Liver (tissue), 9 donors: ENCODE results near the gene DIS3L2. TPM values are rescaled to one million over a fixed set of nuclear protein-coding genes. Genes with fewer than 3 reads are reported as not detected.

Experiments
- DNase-seq: peaks from one replicate; pipeline ENCODE4 v3.0.0-alpha.2; 2017; ENCODE audit warnings: low spot score
- H3K27ac ChIP-seq, 2 donors: one replicate each; pipeline ENCODE4 v1.7.0; 2013; ENCODE audit warnings: inconsistent platforms in 2 of 2, low read length in 2 of 2, control low read depth in 1 of 2, low read depth in 1 of 2, mild to moderate bottlenecking in 1 of 2
- H3K27me3 ChIP-seq, 4 donors: one replicate each; pipeline versions ENCODE4 v1.6.1 to v1.7.0; 2013; ENCODE audit warnings: low read length in 3 of 4, inconsistent platforms in 1 of 4, mild to moderate bottlenecking in 1 of 4, moderate library complexity in 1 of 4; ENCODE audit not compliant: control insufficient read depth in 4 of 4, insufficient read depth in 4 of 4
- H3K36me3 ChIP-seq, 4 donors: one replicate each; pipeline versions ENCODE4 v1.6.1 to v1.7.0; 2013; ENCODE audit warnings: low read length in 3 of 4, mild to moderate bottlenecking in 3 of 4, low read depth in 1 of 4, moderate library complexity in 1 of 4; ENCODE audit not compliant: control insufficient read depth in 4 of 4, insufficient read depth in 3 of 4
- H3K4me1 ChIP-seq, 4 donors: one replicate each; pipeline versions ENCODE4 v1.6.1 to v1.7.0; 2013; ENCODE audit warnings: low read length in 3 of 4, mild to moderate bottlenecking in 3 of 4, moderate library complexity in 1 of 4; ENCODE audit not compliant: control insufficient read depth in 4 of 4, insufficient read depth in 4 of 4
- H3K4me3 ChIP-seq, 3 donors: one replicate each; pipeline versions ENCODE4 v1.6.1 to v1.7.0; 2013; ENCODE audit warnings: low read length in 3 of 3, control low read depth in 1 of 3, low read depth in 1 of 3, mild to moderate bottlenecking in 1 of 3
- H3K9ac ChIP-seq, 2 donors: one replicate each; pipeline ENCODE4 v1.7.0; 2013; ENCODE audit warnings: low read length in 2 of 2, mild to moderate bottlenecking in 2 of 2, moderate library complexity in 2 of 2, control low read depth in 1 of 2, low read depth in 1 of 2
- H3K9me3 ChIP-seq, 4 donors: one replicate each; pipeline versions ENCODE4 v1.6.1 to v1.7.0; 2013; ENCODE audit warnings: low read length in 3 of 4; ENCODE audit not compliant: control insufficient read depth in 4 of 4
- EGR1 ChIP-seq, 2 donors: IDR thresholded peaks; 2 replicates each; pipeline ENCODE4 v1.6.1; 2016 to 2018; ENCODE audit warnings: antibody characterized with exemption in 2 of 2, low read depth in 2 of 2
- FOXA1 ChIP-seq: IDR thresholded peaks from 2 replicates; pipeline ENCODE4 v1.6.1; 2016; ENCODE audit warnings: antibody characterized with exemption
- FOXA2 ChIP-seq: IDR thresholded peaks from 2 replicates; pipeline ENCODE4 v1.6.1; 2016; ENCODE audit warnings: antibody characterized with exemption
- GABPA ChIP-seq, 2 donors: IDR thresholded peaks in 1 of 2; conservative IDR thresholded peaks in 1 of 2; 2 replicates each; pipeline ENCODE4 v1.6.1; 2016; ENCODE audit warnings: antibody characterized with exemption in 2 of 2, mild to moderate bottlenecking in 1 of 2, moderate library complexity in 1 of 2
- HNF4A ChIP-seq, 2 donors: conservative IDR thresholded peaks; 2 replicates each; pipeline ENCODE4 v1.6.1; 2016; ENCODE audit warnings: antibody characterized with exemption in 2 of 2, mild to moderate bottlenecking in 2 of 2
- HNF4G ChIP-seq: IDR thresholded peaks from 2 replicates; pipeline ENCODE4 v1.6.1; 2016; ENCODE audit warnings: antibody characterized with exemption
- NR2F2 ChIP-seq: IDR thresholded peaks from 2 replicates; pipeline ENCODE4 v1.6.1; 2016; ENCODE audit warnings: antibody characterized with exemption
- RAD21 ChIP-seq, 2 donors: IDR thresholded peaks; 2 replicates each; pipeline ENCODE4 v1.6.1; 2016; ENCODE audit warnings: antibody characterized with exemption in 2 of 2, mild to moderate bottlenecking in 2 of 2
- RXRA ChIP-seq, 2 donors: IDR thresholded peaks; 2 replicates each; pipeline ENCODE4 v1.6.1; 2017 to 2018; ENCODE audit warnings: antibody characterized with exemption in 2 of 2, mild to moderate bottlenecking in 1 of 2
- SP1 ChIP-seq: IDR thresholded peaks from 2 replicates; pipeline ENCODE4 v1.6.1; 2018; ENCODE audit warnings: antibody characterized with exemption, mild to moderate bottlenecking
- TAF1 ChIP-seq: conservative IDR thresholded peaks from 2 replicates; pipeline ENCODE4 v1.6.1; 2016; ENCODE audit warnings: antibody characterized with exemption, mild to moderate bottlenecking
- YY1 ChIP-seq: IDR thresholded peaks from 2 replicates; pipeline ENCODE4 v1.6.1; 2016; ENCODE audit warnings: antibody characterized with exemption, mild to moderate bottlenecking
- WGBS: extraction: QIAGEN DNeasy Blood & Tissue Kit; methylation state at CpG from one replicate; pipeline ENCODE4 v1.1.7; 2013; 5-methylcytosine and 5-hydroxymethylcytosine counted together
- polyA plus RNA-seq, 2 donors: library from polyadenylated mRNA; stranded (reverse) in 1 of 2; unstranded in 1 of 2; fragments of 200-250 nt in 1 of 2; fragments of >200 nt in 1 of 2; fragmentation: Nextera tagmentation in 1 of 2; extraction: Ambion mirVana in 1 of 2; gene quantifications; one replicate each; pipeline versions ENCODE4 v1.2.1 to v1.2.3, GENCODE V29; 2013 to 2015
- total RNA-seq, 2 donors: library from RNA; depleted of rRNA; stranded (reverse); fragments of >200 nt; gene quantifications; one replicate each; pipeline ENCODE4 v1.2.3, GENCODE V29; 2014
- TF ChIP-seq, protein P1 (sequence below): IDR thresholded peaks from 2 replicates; pipeline ENCODE4 v1.6.1; 2016; ENCODE audit warnings: antibody characterized with exemption
- TF ChIP-seq, protein P2 (sequence below): IDR thresholded peaks from 2 replicates; pipeline ENCODE4 v1.6.1; 2016; ENCODE audit warnings: antibody characterized with exemption
- TF ChIP-seq, protein P3 (sequence below): IDR thresholded peaks from 2 replicates; pipeline ENCODE4 v1.6.1; 2016; ENCODE audit warnings: antibody characterized with exemption
- TF ChIP-seq, protein P4 (sequence below): fragments of 150-350 bp; IDR thresholded peaks from 2 replicates; pipeline ENCODE4 v1.5.1; 2017; ENCODE audit warnings: improper control_type of control experiment, low read depth, low read length; ENCODE audit not compliant: missing input control
- TF ChIP-seq, protein P5 (sequence below): IDR thresholded peaks from 2 replicates; pipeline ENCODE4 v1.6.1; 2016; ENCODE audit warnings: antibody characterized with exemption, mild to moderate bottlenecking
- donor health status: healthy.
- donor health status: healthy.
- donor health status: healthy.
- donor health status: healthy.
- donor health status: healthy.

The DIS3L2 gene
- total and polyA plus RNA-seq, 4 donors: 5.7 to 21.5 (median 8.8) TPM

DNA sequence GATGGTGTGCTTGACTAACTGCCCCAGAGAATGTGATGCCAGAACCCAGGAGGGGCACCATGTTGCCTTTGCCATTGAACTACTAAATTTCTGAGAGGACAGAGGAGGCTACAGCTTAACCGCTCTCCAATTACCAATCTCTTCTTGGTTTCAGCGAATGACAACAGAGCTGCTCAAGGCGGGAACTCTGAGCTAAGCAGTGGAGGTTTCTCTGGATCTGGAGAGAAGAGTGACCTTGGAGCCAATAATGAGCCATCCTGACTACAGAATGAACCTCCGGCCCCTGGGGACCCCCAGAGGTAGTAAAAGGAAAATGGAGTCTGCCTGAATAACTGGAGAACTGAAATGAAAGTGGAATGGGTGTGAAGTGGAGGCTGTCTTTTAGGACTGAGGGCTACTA lies 53.2 kb downstream of the DIS3L2 start:
- Histone ChIP-seq H3K9ac (no peak overlapping the region), H3K27ac (no peak overlapping the region), H3K36me3 (peaks cover 4 to 18% (median 7%) of the 10 kb centered on the region in 4 donors), H3K27me3 (no peaks in the 10 kb centered on the region), H3K4me1 (no peaks in the 10 kb centered on the region), H3K9me3 (no peaks in the 10 kb centered on the region), H3K4me3 (no peak overlapping the region)
- DNase-seq: no peak
- WGBS: 97% methylated on average over 4 of the region's 4 CpGs
- no peak for TF ChIP-seq HNF4A (conservative IDR thresholded peaks at IDR 0.05)
- no peak for TF ChIP-seq EGR1 (IDR thresholded peaks at IDR 0.05; ENCODE audit: low read depth in 2 of 2)
- no peak for TF ChIP-seq FOXA1
- TF ChIP-seq, protein P1, sequence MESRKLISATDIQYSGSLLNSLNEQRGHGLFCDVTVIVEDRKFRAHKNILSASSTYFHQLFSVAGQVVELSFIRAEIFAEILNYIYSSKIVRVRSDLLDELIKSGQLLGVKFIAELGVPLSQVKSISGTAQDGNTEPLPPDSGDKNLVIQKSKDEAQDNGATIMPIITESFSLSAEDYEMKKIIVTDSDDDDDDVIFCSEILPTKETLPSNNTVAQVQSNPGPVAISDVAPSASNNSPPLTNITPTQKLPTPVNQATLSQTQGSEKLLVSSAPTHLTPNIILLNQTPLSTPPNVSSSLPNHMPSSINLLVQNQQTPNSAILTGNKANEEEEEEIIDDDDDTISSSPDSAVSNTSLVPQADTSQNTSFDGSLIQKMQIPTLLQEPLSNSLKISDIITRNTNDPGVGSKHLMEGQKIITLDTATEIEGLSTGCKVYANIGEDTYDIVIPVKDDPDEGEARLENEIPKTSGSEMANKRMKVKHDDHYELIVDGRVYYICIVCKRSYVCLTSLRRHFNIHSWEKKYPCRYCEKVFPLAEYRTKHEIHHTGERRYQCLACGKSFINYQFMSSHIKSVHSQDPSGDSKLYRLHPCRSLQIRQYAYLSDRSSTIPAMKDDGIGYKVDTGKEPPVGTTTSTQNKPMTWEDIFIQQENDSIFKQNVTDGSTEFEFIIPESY: no peak
- TF ChIP-seq, protein P2, sequence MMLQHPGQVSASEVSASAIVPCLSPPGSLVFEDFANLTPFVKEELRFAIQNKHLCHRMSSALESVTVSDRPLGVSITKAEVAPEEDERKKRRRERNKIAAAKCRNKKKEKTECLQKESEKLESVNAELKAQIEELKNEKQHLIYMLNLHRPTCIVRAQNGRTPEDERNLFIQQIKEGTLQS: no peak
- no peak for TF ChIP-seq RAD21 (IDR thresholded peaks at IDR 0.05)
- no peak for TF ChIP-seq TAF1
- no peak for TF ChIP-seq FOXA2

DNA sequence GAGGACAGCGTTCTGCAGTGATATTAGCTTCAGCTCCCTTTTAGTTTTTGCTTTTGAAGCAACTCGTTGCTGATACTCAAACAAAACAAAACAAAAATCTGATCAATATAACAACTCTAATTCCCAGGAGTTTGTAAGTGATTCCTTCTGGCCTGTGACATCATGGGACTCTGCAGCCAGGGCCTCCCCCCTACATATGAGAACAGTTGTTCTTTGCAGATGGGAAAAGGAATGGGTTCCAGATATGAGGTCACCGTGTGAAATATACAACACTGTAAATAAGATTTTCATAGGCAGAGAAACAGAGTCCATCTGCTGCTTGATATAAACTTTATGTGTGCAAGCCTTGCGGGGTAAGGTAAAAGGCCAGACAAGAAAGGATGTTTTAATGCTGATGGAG lies 56.7 kb downstream of the DIS3L2 start:
- no peak for TF ChIP-seq NR2F2
- TF ChIP-seq, protein P1: no peak
- TF ChIP-seq YY1: no peak
- no peak for TF ChIP-seq HNF4A (conservative IDR thresholded peaks at IDR 0.05)
- no peak for TF ChIP-seq SP1
- TF ChIP-seq, protein P3, sequence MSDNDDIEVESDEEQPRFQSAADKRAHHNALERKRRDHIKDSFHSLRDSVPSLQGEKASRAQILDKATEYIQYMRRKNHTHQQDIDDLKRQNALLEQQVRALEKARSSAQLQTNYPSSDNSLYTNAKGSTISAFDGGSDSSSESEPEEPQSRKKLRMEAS: no peak
- TF ChIP-seq TAF1: no peak
- TF ChIP-seq, protein P4, sequence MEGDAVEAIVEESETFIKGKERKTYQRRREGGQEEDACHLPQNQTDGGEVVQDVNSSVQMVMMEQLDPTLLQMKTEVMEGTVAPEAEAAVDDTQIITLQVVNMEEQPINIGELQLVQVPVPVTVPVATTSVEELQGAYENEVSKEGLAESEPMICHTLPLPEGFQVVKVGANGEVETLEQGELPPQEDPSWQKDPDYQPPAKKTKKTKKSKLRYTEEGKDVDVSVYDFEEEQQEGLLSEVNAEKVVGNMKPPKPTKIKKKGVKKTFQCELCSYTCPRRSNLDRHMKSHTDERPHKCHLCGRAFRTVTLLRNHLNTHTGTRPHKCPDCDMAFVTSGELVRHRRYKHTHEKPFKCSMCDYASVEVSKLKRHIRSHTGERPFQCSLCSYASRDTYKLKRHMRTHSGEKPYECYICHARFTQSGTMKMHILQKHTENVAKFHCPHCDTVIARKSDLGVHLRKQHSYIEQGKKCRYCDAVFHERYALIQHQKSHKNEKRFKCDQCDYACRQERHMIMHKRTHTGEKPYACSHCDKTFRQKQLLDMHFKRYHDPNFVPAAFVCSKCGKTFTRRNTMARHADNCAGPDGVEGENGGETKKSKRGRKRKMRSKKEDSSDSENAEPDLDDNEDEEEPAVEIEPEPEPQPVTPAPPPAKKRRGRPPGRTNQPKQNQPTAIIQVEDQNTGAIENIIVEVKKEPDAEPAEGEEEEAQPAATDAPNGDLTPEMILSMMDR: no peak
- no peak for TF ChIP-seq EGR1 (IDR thresholded peaks at IDR 0.05; ENCODE audit: low read depth in 2 of 2)
- no peak for TF ChIP-seq GABPA (IDR thresholded peaks at IDR 0.05 in 1 of 2, conservative IDR thresholded peaks at IDR 0.05 in 1 of 2)
- TF ChIP-seq, protein P2: no peak
- TF ChIP-seq RAD21 (IDR thresholded peaks at IDR 0.05): no peak
- no peak for TF ChIP-seq HNF4G
- TF ChIP-seq, protein P5, sequence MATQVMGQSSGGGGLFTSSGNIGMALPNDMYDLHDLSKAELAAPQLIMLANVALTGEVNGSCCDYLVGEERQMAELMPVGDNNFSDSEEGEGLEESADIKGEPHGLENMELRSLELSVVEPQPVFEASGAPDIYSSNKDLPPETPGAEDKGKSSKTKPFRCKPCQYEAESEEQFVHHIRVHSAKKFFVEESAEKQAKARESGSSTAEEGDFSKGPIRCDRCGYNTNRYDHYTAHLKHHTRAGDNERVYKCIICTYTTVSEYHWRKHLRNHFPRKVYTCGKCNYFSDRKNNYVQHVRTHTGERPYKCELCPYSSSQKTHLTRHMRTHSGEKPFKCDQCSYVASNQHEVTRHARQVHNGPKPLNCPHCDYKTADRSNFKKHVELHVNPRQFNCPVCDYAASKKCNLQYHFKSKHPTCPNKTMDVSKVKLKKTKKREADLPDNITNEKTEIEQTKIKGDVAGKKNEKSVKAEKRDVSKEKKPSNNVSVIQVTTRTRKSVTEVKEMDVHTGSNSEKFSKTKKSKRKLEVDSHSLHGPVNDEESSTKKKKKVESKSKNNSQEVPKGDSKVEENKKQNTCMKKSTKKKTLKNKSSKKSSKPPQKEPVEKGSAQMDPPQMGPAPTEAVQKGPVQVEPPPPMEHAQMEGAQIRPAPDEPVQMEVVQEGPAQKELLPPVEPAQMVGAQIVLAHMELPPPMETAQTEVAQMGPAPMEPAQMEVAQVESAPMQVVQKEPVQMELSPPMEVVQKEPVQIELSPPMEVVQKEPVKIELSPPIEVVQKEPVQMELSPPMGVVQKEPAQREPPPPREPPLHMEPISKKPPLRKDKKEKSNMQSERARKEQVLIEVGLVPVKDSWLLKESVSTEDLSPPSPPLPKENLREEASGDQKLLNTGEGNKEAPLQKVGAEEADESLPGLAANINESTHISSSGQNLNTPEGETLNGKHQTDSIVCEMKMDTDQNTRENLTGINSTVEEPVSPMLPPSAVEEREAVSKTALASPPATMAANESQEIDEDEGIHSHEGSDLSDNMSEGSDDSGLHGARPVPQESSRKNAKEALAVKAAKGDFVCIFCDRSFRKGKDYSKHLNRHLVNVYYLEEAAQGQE: no peak
- no peak for TF ChIP-seq RXRA (IDR thresholded peaks at IDR 0.05)
- no peaks in the 10 kb centered on the region for H3K9me3 ChIP-seq
- H3K27ac ChIP-seq: no peak overlapping the region
- no peaks in the 10 kb centered on the region for H3K4me1 ChIP-seq
- no peak overlapping the region for H3K4me3 ChIP-seq
- DNase-seq: no peak
- H3K36me3 ChIP-seq: peaks cover 6 to 27% (median 16%) of the 10 kb centered on the region in 4 donors
- 91% methylated on average over 4 of the region's 4 CpGs for WGBS
- no peak overlapping the region for H3K9ac ChIP-seq
- no peaks in the 10 kb centered on the region for H3K27me3 ChIP-seq
